Measurements from ENCODE around the gene CAMKK2. TPM values are rescaled to one million over a fixed set of nuclear protein-coding genes. Genes with fewer than 3 reads are reported as not detected.
A peak's percentile ranks its signal among the peaks of the same experiment; 100 is the strongest.

Gene CAMKK2
- total and polyA plus RNA-seq, 4 donors, result 10.5 to 26.0 (median 20.5) TPM

GRCh38 chr12:121212875-121213274 is 83.6 kb downstream of the CAMKK2 start:
- Histone ChIP-seq H3K9ac (ENCODE audit: low read depth in 1 of 2, low read length in 2 of 2) (no peak overlapping the region), H3K4me1 (ENCODE audit: control insufficient read depth in 4 of 4, insufficient read depth in 4 of 4, low read length in 3 of 4) (peaks cover 3 to 28% (median 17%) of the 10 kb centered on the region in 4 donors), H3K9me3 (ENCODE audit: control insufficient read depth in 4 of 4, low read length in 3 of 4) (no peaks in the 10 kb centered on the region), H3K4me3 (ENCODE audit: low read depth in 1 of 3, low read length in 3 of 3) (no peak overlapping the region), H3K27me3 (ENCODE audit: control insufficient read depth in 4 of 4, insufficient read depth in 4 of 4, low read length in 3 of 4) (no peaks in the 10 kb centered on the region), H3K27ac (ENCODE audit: low read depth in 1 of 2, low read length in 2 of 2) (no peak overlapping the region), H3K36me3 (ENCODE audit: control insufficient read depth in 4 of 4, insufficient read depth in 3 of 4, low read depth in 1 of 4, low read length in 3 of 4) (peaks cover 0 to 4% (median 0%) of the 10 kb centered on the region in 4 donors)
- TF ChIP-seq TAF1 (conservative IDR thresholded peaks at IDR 0.05) (no peak), CTCF (IDR thresholded peaks at IDR 0.05; ENCODE audit: low read depth, low read length, missing input control) (no peak), SP1 (IDR thresholded peaks at IDR 0.05) (no peak)
- 95% methylated on average over 5 of the region's 5 CpGs for WGBS
- no peak for DNase-seq (ENCODE audit: low spot score)

- peak within 1 kb of the TSS; percentile 69 to 79 (median 79) for H3K4me3 ChIP-seq (ENCODE audit: low read depth in 1 of 3, low read length in 3 of 3)
Observed at GRCh38 chr12:121209624-121210572, 86.6 kb downstream of the CAMKK2 start, which contains the start of gene P2RX4. TSS of gene P2RX4 (plus strand) at chr12:121210129. CDS start at chr12:121210165, 36 bp downstream.

GRCh38 chr12:121209221-121209620 is 87.3 kb downstream of the CAMKK2 start:
- Histone ChIP-seq H3K4me1 (ENCODE audit: control insufficient read depth in 4 of 4, insufficient read depth in 4 of 4, low read length in 3 of 4) (peaks cover 0 to 5% (median 0%) of the 10 kb centered on the region in 4 donors), H3K9me3 (ENCODE audit: control insufficient read depth in 4 of 4, low read length in 3 of 4) (no peaks in the 10 kb centered on the region), H3K36me3 (ENCODE audit: control insufficient read depth in 4 of 4, insufficient read depth in 3 of 4, low read depth in 1 of 4, low read length in 3 of 4) (peaks cover 0 to 2% (median 0%) of the 10 kb centered on the region in 4 donors), H3K9ac (ENCODE audit: low read depth in 1 of 2, low read length in 2 of 2) (no peak overlapping the region), H3K27ac (ENCODE audit: low read depth in 1 of 2, low read length in 2 of 2) (peak overlapping the region in 1 of 2 donors; percentile 8), H3K27me3 (ENCODE audit: control insufficient read depth in 4 of 4, insufficient read depth in 4 of 4, low read length in 3 of 4) (no peaks in the 10 kb centered on the region), H3K4me3 (ENCODE audit: low read depth in 1 of 3, low read length in 3 of 3) (no peak overlapping the region)
- DNase-seq (ENCODE audit: low spot score), result no peak
- WGBS, result 91% methylated on average over 15 of the region's 15 CpGs
- no peak for TF ChIP-seq HNF4A (conservative IDR thresholded peaks at IDR 0.05)
- no peak for TF ChIP-seq FOXA2 (IDR thresholded peaks at IDR 0.05)
- TF ChIP-seq HNF4G (IDR thresholded peaks at IDR 0.05), result no peak
- TF ChIP-seq REST (IDR thresholded peaks at IDR 0.05), result no peak
- TF ChIP-seq RXRA (IDR thresholded peaks at IDR 0.05), result no peak
- TF ChIP-seq CTCF (IDR thresholded peaks at IDR 0.05; ENCODE audit: low read depth, low read length, missing input control), result no peak
- TF ChIP-seq TAF1 (conservative IDR thresholded peaks at IDR 0.05), result no peak
- no peak for TF ChIP-seq RAD21 (IDR thresholded peaks at IDR 0.05)
- no peak for TF ChIP-seq EGR1 (IDR thresholded peaks at IDR 0.05; ENCODE audit: low read depth in 2 of 2)

More at GRCh38 chr12:121209624-121210572, 86.6 kb downstream of the CAMKK2 start, which contains the start of gene P2RX4:
- peak within 1 kb of the TSS; percentile 81 to 89 for H3K9ac ChIP-seq (ENCODE audit: low read depth in 1 of 2, low read length in 2 of 2)
- no peaks in the 10 kb centered on the region for H3K9me3 ChIP-seq (ENCODE audit: control insufficient read depth in 4 of 4, low read length in 3 of 4)
- 10% methylated on average over 97 of the region's 97 CpGs for WGBS
- H3K4me1 ChIP-seq (ENCODE audit: control insufficient read depth in 4 of 4, insufficient read depth in 4 of 4, low read length in 3 of 4), result peaks cover under 1 to 10% (median 4%) of the 10 kb centered on the region in 4 donors
- peaks cover 0 to 2% (median 0%) of the 10 kb centered on the region in 4 donors for H3K36me3 ChIP-seq (ENCODE audit: control insufficient read depth in 4 of 4, insufficient read depth in 3 of 4, low read depth in 1 of 4, low read length in 3 of 4)
- H3K27ac ChIP-seq (ENCODE audit: low read depth in 1 of 2, low read length in 2 of 2), result peak within 1 kb of the TSS; percentile 82 to 92
- no peak for TF ChIP-seq CTCF (IDR thresholded peaks at IDR 0.05; ENCODE audit: low read depth, low read length, missing input control)
- TF ChIP-seq YY1 (IDR thresholded peaks at IDR 0.05), result peak; percentile 37
- TF ChIP-seq RAD21 (IDR thresholded peaks at IDR 0.05), result peak in 1 of 2 donors; percentile 28
- no peaks in the 10 kb centered on the region for H3K27me3 ChIP-seq (ENCODE audit: control insufficient read depth in 4 of 4, insufficient read depth in 4 of 4, low read length in 3 of 4)
- peak; percentile 78 for DNase-seq (ENCODE audit: low spot score)

Measured in liver (tissue), 9 donors.